ENCODE results near the gene PRDM1.

The PRDM1 gene

GRCh38 chr6:106076139-106076538, 10.0 kb upstream of the PRDM1 start:
- H4K20me1 ChIP-seq (ENCODE audit: insufficient read depth, low read length) = no peaks in the 10 kb centered on the region
- no peak for DNase-seq
- no peaks in the 10 kb centered on the region for H3K4me1 ChIP-seq (ENCODE audit: insufficient read depth, low read length)
- H3K9ac ChIP-seq (ENCODE audit: low read depth, low read length) = no peak overlapping the region
- H2AFZ ChIP-seq (ENCODE audit: low read depth, low read length) = no peak overlapping the region
- no peak for ATAC-seq (ENCODE audit: insufficient read depth, low read depth)
- H3K27ac ChIP-seq (ENCODE audit: low read length) = no peak overlapping the region
- no peak overlapping the region for H3K4me3 ChIP-seq (ENCODE audit: low read depth in 1 of 2, low read length in 2 of 2)
- no peak overlapping the region for H3K4me2 ChIP-seq (ENCODE audit: insufficient read depth, low read length)
- no peaks in the 10 kb centered on the region for H3K36me3 ChIP-seq (ENCODE audit: insufficient read depth, low read length)
- TF ChIP-seq EZH2 (IDR thresholded peaks at IDR 0.05; ENCODE audit: borderline replicate concordance, low read depth, low read length, severe bottlenecking) = no peak
- no peak for TF ChIP-seq CTCF (IDR thresholded peaks at IDR 0.05; ENCODE audit: borderline replicate concordance, extremely low read depth, low read length, poor library complexity, severe bottlenecking)
- H3K79me2 ChIP-seq (ENCODE audit: insufficient read depth, low read length) = no peaks in the 10 kb centered on the region
- no peaks in the 10 kb centered on the region for H3K27me3 ChIP-seq (ENCODE audit: insufficient read depth, low read length, poor library complexity)
- H3K9me3 ChIP-seq (ENCODE audit: insufficient read depth, low read length, severe bottlenecking) = no peaks in the 10 kb centered on the region

GRCh38 chr6:106077170-106077569, 9.0 kb upstream of the PRDM1 start:
- ATAC-seq (ENCODE audit: insufficient read depth, low read depth) = peak; percentile 19; the same call in 1 of the 3 replicates
- H3K27ac ChIP-seq (ENCODE audit: low read length) = no peak overlapping the region
- H3K79me2 ChIP-seq (ENCODE audit: insufficient read depth, low read length) = no peaks in the 10 kb centered on the region
- H3K27me3 ChIP-seq (ENCODE audit: insufficient read depth, low read length, poor library complexity) = no peaks in the 10 kb centered on the region
- peak overlapping the region; percentile 10; the same call in 1 of the 2 replicates for H2AFZ ChIP-seq (ENCODE audit: low read depth, low read length)
- no peak for DNase-seq
- H3K9ac ChIP-seq (ENCODE audit: low read depth, low read length) = no peak overlapping the region
- peaks cover 6% of the 10 kb centered on the region for H3K4me1 ChIP-seq (ENCODE audit: insufficient read depth, low read length)
- H4K20me1 ChIP-seq (ENCODE audit: insufficient read depth, low read length) = no peaks in the 10 kb centered on the region
- no peaks in the 10 kb centered on the region for H3K9me3 ChIP-seq (ENCODE audit: insufficient read depth, low read length, severe bottlenecking)
- no peaks in the 10 kb centered on the region for H3K36me3 ChIP-seq (ENCODE audit: insufficient read depth, low read length)
- no peak overlapping the region for H3K4me2 ChIP-seq (ENCODE audit: insufficient read depth, low read length)
- H3K4me3 ChIP-seq (ENCODE audit: low read depth in 1 of 2, low read length in 2 of 2) = no peak overlapping the region
- TF ChIP-seq CTCF (IDR thresholded peaks at IDR 0.05; ENCODE audit: borderline replicate concordance, extremely low read depth, low read length, poor library complexity, severe bottlenecking) (no peak), EZH2 (IDR thresholded peaks at IDR 0.05; ENCODE audit: borderline replicate concordance, low read depth, low read length, severe bottlenecking) (no peak)

- Histone ChIP-seq H3K27ac (ENCODE audit: low read length) (no peak overlapping the region), H4K20me1 (ENCODE audit: insufficient read depth, low read length) (no peaks in the 10 kb centered on the region), H3K9me3 (ENCODE audit: insufficient read depth, low read length, severe bottlenecking) (no peaks in the 10 kb centered on the region), H3K4me2 (ENCODE audit: insufficient read depth, low read length) (no peak overlapping the region), H3K79me2 (ENCODE audit: insufficient read depth, low read length) (no peaks in the 10 kb centered on the region), H2AFZ (ENCODE audit: low read depth, low read length) (no peak overlapping the region), H3K36me3 (ENCODE audit: insufficient read depth, low read length) (no peaks in the 10 kb centered on the region), H3K4me1 (ENCODE audit: insufficient read depth, low read length) (peaks cover 13% of the 10 kb centered on the region), H3K27me3 (ENCODE audit: insufficient read depth, low read length, poor library complexity) (no peaks in the 10 kb centered on the region), H3K9ac (ENCODE audit: low read depth, low read length) (no peak overlapping the region), H3K4me3 (ENCODE audit: low read depth in 1 of 2, low read length in 2 of 2) (no peak overlapping the region)
- TF ChIP-seq CTCF (IDR thresholded peaks at IDR 0.05; ENCODE audit: borderline replicate concordance, extremely low read depth, low read length, poor library complexity, severe bottlenecking) = no peak
- no peak for TF ChIP-seq EZH2 (IDR thresholded peaks at IDR 0.05; ENCODE audit: borderline replicate concordance, low read depth, low read length, severe bottlenecking)
- ATAC-seq (ENCODE audit: insufficient read depth, low read depth) = no peak
- DNase-seq = no peak
Measured at GRCh38 chr6:106077881-106078280, 8.3 kb upstream of the PRDM1 start.

All from DND-41 (cell line).